22Rv1 (cell line): ENCODE measurements around the gene CDC73.

Experiments
- H3K27ac ChIP-seq: fragments of 450-650 bp; 2 replicates; pipeline ENCODE4 v1.5.1; 2017
- ZFX ChIP-seq: fragments of 450-650 bp; IDR thresholded peaks from 2 replicates; pipeline ENCODE4 v1.6.1; 2017; ENCODE audit warnings: antibody characterized with exemption, borderline replicate concordance
- TF ChIP-seq, protein P1 (sequence below): fragments of 450-650 bp; IDR thresholded peaks from 2 replicates; pipeline ENCODE4 v1.5.1; 2017; ENCODE audit warnings: mild to moderate bottlenecking

CDC73 gene

DNA sequence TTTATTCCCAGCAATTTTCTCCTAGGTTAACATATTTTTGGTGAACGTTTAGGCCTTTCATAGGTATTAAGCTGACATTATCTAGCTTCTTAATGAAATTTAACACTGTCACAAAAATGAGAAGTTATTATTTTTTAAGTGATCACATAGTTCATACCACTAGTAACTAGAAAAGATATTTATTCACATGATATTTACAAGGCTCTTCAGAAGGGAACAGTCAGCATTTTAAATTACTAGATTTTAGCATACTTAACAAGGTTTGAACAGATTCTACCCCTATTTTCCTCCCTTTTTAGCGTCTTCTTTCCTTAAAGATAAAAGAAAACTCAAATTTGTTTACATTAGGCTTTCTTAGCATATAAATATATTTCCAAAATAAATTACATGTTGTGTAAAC, 130.1 kb downstream of the CDC73 start:
- no peak overlapping the region for H3K27ac ChIP-seq
- TF ChIP-seq ZFX, result no peak
- TF ChIP-seq, protein P1, sequence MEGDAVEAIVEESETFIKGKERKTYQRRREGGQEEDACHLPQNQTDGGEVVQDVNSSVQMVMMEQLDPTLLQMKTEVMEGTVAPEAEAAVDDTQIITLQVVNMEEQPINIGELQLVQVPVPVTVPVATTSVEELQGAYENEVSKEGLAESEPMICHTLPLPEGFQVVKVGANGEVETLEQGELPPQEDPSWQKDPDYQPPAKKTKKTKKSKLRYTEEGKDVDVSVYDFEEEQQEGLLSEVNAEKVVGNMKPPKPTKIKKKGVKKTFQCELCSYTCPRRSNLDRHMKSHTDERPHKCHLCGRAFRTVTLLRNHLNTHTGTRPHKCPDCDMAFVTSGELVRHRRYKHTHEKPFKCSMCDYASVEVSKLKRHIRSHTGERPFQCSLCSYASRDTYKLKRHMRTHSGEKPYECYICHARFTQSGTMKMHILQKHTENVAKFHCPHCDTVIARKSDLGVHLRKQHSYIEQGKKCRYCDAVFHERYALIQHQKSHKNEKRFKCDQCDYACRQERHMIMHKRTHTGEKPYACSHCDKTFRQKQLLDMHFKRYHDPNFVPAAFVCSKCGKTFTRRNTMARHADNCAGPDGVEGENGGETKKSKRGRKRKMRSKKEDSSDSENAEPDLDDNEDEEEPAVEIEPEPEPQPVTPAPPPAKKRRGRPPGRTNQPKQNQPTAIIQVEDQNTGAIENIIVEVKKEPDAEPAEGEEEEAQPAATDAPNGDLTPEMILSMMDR, result no peak

DNA sequence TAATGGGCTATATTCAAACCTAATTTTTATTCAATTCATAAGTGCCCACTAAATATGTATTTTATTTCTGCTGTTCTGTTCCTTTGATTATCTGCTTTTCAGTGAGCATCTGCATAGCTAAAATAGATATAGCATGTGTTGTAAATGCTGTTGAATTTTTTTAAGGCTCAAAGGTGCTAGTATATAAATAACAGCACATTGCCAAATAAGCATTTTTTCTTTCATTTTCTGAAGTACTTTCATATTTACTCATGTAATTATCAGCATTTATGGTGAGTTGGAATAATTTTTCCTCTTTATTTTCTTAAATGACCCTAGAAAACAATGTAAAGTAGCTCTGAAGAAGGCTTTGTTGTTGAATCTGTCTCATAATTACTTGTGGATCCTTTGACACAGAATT, 134.2 kb downstream of the CDC73 start:
- H3K27ac ChIP-seq, result no peak overlapping the region
- TF ChIP-seq ZFX, result no peak
- TF ChIP-seq, protein P1, result no peak

- no peak overlapping the region for H3K27ac ChIP-seq
- TF ChIP-seq, protein P1, result no peak
- no peak for TF ChIP-seq ZFX
Observed at GRCh38 chr1:193259636-193260035, 137.8 kb downstream of the CDC73 start.

DNA sequence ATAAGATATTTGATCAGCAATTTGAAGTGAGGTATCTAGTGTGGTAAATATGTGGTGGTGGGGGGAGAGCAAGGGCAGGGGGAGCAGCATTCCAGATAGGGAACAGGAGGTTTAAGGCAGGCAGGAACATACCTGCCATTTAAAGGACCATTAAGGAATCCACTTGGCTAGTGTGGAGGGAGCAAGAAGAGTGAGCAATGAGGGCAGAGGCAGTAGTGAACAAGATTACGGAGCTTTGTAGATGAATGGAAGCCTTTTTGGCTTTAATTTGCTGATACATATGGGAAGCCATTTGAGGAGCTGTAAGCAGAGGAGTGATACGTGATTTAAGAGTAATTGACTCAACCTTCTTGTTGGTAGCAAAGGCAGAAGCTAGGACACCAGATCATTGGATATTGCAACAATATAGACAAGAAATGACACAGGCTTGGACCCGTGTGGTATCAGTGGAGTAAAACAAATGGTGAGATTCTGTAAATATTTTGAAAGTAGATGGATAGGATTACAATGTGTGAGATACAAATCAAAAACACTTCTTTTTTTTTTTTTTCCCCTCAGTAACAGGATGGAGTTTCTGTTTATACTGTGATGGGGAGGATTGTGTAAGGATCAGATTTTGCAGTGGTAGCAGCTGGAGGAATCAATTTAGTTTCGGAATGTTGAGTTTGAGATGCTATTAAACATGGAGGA, 138.4 kb downstream of the CDC73 start:
- no peak for TF ChIP-seq ZFX
- TF ChIP-seq, protein P1, result no peak
- H3K27ac ChIP-seq, result no peak overlapping the region

DNA sequence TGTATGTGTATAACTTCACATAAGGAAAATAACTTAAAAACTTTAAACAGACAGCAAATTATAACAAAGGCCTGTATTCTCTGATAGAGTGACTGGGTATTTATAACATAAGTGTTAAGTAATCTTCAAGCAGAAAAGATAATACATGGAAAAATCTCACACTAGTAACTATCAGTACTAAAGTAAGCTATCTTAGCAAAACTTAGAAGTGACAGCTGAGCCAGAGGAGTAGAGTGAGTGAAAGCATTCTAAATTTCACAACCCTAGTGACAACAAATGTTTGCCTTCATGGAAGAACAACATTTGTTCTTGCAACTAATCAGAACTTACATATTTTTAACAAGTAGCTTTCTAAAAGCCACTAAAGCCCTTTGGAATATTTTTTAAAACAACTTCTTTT, 139.1 kb downstream of the CDC73 start:
- TF ChIP-seq ZFX, result no peak
- TF ChIP-seq, protein P1, result no peak
- no peak overlapping the region for H3K27ac ChIP-seq

DNA sequence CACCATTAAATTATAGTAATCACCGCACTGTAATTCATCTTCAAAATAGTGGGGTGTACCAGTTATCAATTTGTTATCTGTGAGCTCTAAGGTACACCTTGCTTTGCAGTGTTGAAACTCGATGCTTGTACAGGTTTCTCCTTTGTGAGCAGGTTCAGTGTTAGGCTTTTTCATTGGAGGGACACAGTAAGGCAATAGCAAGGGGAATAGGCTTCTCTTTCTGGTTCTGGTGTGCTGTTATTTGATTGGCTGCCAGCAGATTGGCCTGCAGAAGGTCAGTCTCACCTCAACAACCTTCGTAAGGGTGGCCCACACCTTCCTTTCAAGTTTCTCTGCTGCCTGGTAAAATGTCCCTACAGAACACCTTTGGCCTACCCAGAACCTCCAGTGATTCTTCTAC, 140.8 kb downstream of the CDC73 start:
- no peak overlapping the region for H3K27ac ChIP-seq
- no peak for TF ChIP-seq ZFX
- TF ChIP-seq, protein P1, result no peak

DNA sequence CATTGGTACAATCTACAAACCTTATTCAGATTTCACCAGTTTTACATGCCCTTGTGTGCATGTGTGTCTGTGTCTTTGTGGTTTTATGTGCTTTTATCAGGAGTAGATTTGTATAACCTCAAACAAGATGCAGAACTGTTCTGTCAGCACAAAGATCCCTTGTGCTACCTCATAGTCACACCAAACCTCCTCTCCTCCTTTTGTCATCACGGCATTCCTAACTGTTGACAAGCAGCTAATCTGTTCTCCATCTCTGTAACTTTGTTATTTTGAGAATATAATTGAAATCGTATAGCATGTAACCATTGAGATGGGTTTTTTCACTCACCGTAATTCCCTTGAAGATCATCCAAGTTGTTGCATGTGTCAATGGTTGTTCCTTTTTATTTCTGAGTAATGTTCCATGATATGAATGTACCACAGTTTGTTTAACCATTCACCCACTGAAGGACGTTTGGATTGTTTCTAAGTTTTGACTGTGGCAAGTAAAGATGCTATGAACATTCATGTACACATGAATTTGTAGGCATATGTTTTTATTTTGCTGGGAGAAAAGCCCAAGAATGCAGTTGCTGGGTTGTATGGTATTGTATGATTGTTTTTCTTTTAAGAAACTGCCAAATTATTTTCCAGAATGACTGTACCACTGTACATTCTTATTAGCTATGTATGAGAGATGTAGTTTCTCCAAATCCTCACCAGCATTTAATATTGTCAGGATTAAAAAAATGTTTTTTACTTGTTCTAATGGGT, 142.7 kb downstream of the CDC73 start:
- no peak overlapping the region for H3K27ac ChIP-seq
- no peak for TF ChIP-seq ZFX
- TF ChIP-seq, protein P1, result no peak
